ENCODE measurements around the gene DLX3. TPM values are rescaled to one million over a fixed set of nuclear protein-coding genes. Genes with fewer than 3 reads are reported as not detected.

DLX3 gene
- total RNA-seq, 1 donor from 2014 or later = not detected

GRCh38 chr17:50034498-50035364 lies 39.7 kb upstream of the DLX3 start:
- Mint-ChIP-seq H3K4me1 (no peaks in the 10 kb centered on the region), H3K27me3 (peaks cover 17% of the 10 kb centered on the region), H3K36me3 (ENCODE audit: low read depth) (no peaks in the 10 kb centered on the region), H3K9me3 (no peaks in the 10 kb centered on the region), H3K4me3 (no peak overlapping the region), H3K27ac (no peak overlapping the region)
- DNase-seq (no peak), ATAC-seq (ENCODE audit: low read depth) (no peak)
- ChIA-PET CTCF (interaction anchor here (0.6 kb wide), 1 partner anchor 262 kb away, joined by 4 read pairs; no protein-coding TSS in a partner anchor), POLR2A (no interaction called here)
- TF ChIP-seq CTCF (IDR thresholded peaks at IDR 0.05) = no peak
- intact Hi-C loops (cut with micrococcal nuclease) = no loop called here

GRCh38 chr17:50033316-50033715 lies 38.3 kb upstream of the DLX3 start:
- Mint-ChIP-seq H3K27me3 (peaks cover 25% of the 10 kb centered on the region), H3K4me3 (no peak overlapping the region), H3K9me3 (no peaks in the 10 kb centered on the region), H3K36me3 (ENCODE audit: low read depth) (no peaks in the 10 kb centered on the region), H3K27ac (no peak overlapping the region), H3K4me1 (peaks cover 2% of the 10 kb centered on the region)
- ChIA-PET POLR2A (no interaction called here), CTCF (interaction anchor here (0.8 to 9.0 kb wide), 2 partner anchors 54 to 61 kb away, joined by 3 to 72 read pairs; no protein-coding TSS in a partner anchor)
- ATAC-seq (ENCODE audit: low read depth) = no peak
- no peak for DNase-seq
- TF ChIP-seq CTCF (IDR thresholded peaks at IDR 0.05) = no peak
- intact Hi-C loops (cut with micrococcal nuclease) = no loop called here

GRCh38 chr17:50029185-50029584 lies 34.2 kb upstream of the DLX3 start:
- no peaks in the 10 kb centered on the region for H3K36me3 Mint-ChIP-seq (ENCODE audit: low read depth)
- TF ChIP-seq CTCF (IDR thresholded peaks at IDR 0.05) = no peak
- ChIA-PET CTCF (interaction anchor here (1.0 to 9.0 kb wide), 3 partner anchors 58 to 268 kb away, joined by 3 to 72 read pairs (median 3); no protein-coding TSS in a partner anchor), POLR2A (no interaction called here)
- peaks cover 9% of the 10 kb centered on the region for H3K4me1 Mint-ChIP-seq
- H3K4me3 Mint-ChIP-seq = no peak overlapping the region
- H3K9me3 Mint-ChIP-seq = no peaks in the 10 kb centered on the region
- ATAC-seq (ENCODE audit: low read depth) (no peak), DNase-seq (no peak)
- peaks cover 27% of the 10 kb centered on the region for H3K27me3 Mint-ChIP-seq
- H3K27ac Mint-ChIP-seq = no peak overlapping the region
- intact Hi-C loops (cut with micrococcal nuclease) = loop anchor here (10.0 kb wide), 1 partner anchor 136 kb away; the partner anchor contains the start of gene SGCA

GRCh38 chr17:50028736-50029120 lies 33.7 kb upstream of the DLX3 start:
- ChIA-PET POLR2A (no interaction called here), CTCF (interaction anchor here (1.0 to 9.0 kb wide), 3 partner anchors 59 to 268 kb away, joined by 3 to 72 read pairs (median 3); no protein-coding TSS in a partner anchor)
- Mint-ChIP-seq H3K36me3 (ENCODE audit: low read depth) (no peaks in the 10 kb centered on the region), H3K4me3 (no peak overlapping the region), H3K27me3 (peaks cover 27% of the 10 kb centered on the region), H3K4me1 (peaks cover 9% of the 10 kb centered on the region), H3K27ac (no peak overlapping the region), H3K9me3 (no peaks in the 10 kb centered on the region)
- no peak for TF ChIP-seq CTCF (IDR thresholded peaks at IDR 0.05)
- ATAC-seq (ENCODE audit: low read depth) (no peak), DNase-seq (no peak)
- intact Hi-C loops (cut with micrococcal nuclease) = loop anchor here (10.0 kb wide), 1 partner anchor 136 kb away; the partner anchor contains the start of gene SGCA
